CD14-positive monocyte (primary cell): ENCODE results near the gene HP. TPM values are rescaled to one million over a fixed set of nuclear protein-coding genes. Genes with fewer than 3 reads are reported as not detected.
"Not testable (repeated sequence)": the region's sequence is repeated elsewhere in the genome, so short reads cannot be mapped to it uniquely, and the experiment has no call there.

Experiments
- DNase-seq, 3 donors: peaks; one replicate each; pipeline ENCODE4 v3.0.0-alpha.2; 2011 to 2022
- H2AFZ ChIP-seq: 2 replicates; pipeline ENCODE4 v1.6.0; 2012; ENCODE audit warnings: mild to moderate bottlenecking, low read depth, low read length, inconsistent platforms; ENCODE audit not compliant: insufficient read depth, poor library complexity, severe bottlenecking
- H3K27ac ChIP-seq, 2 donors: 1 replicate in 1 of 2; 2 replicates in 1 of 2; pipeline ENCODE4 v1.5.1; 2012 to 2013; ENCODE audit warnings: low read length in 2 of 2, control low read depth in 1 of 2, inconsistent platforms in 1 of 2, low read depth in 1 of 2, mild to moderate bottlenecking in 1 of 2
- H3K27me3 ChIP-seq, 2 donors: one replicate each; pipeline versions ENCODE4 v1.6.0 to v1.6.1; 2011 to 2013; ENCODE audit warnings: low read length in 2 of 2; ENCODE audit not compliant: control insufficient read depth in 2 of 2, insufficient read depth in 2 of 2
- H3K36me3 ChIP-seq, 2 donors: replicated peaks in 1 of 2; 1 replicate in 1 of 2; 2 replicates in 1 of 2; pipeline versions ENCODE4 v1.5.1 to v1.6.1; 2012 to 2013; ENCODE audit warnings: low read length in 2 of 2, control low read depth in 1 of 2, inconsistent platforms in 1 of 2, mild to moderate bottlenecking in 1 of 2; ENCODE audit not compliant: insufficient read depth in 2 of 2, control insufficient read depth in 1 of 2
- H3K4me1 ChIP-seq, 2 donors: 1 replicate in 1 of 2; 2 replicates in 1 of 2; pipeline versions ENCODE4 v1.5.1 to v1.6.1; 2012 to 2013; ENCODE audit warnings: low read length in 2 of 2, control low read depth in 1 of 2, inconsistent platforms in 1 of 2, mild to moderate bottlenecking in 1 of 2, moderate library complexity in 1 of 2; ENCODE audit not compliant: insufficient read depth in 2 of 2, control insufficient read depth in 1 of 2
- H3K4me2 ChIP-seq: replicated peaks from 2 replicates; pipeline ENCODE3; 2012; ENCODE audit warnings: low read length, moderate library complexity, mild to moderate bottlenecking; ENCODE audit not compliant: poor library complexity, severe bottlenecking; ENCODE audit errors: extremely low read depth
- H3K4me3 ChIP-seq, 3 experiments: fragments of 200-600 bp in 1 of 3; sonication (generic) in 1 of 3; replicated peaks in 1 of 3; 1 replicate in 2 of 3; 2 replicates in 1 of 3; pipeline ENCODE4 v1.5.1; 2011 to 2013; ENCODE audit warnings: low read length in 3 of 3, mild to moderate bottlenecking in 3 of 3, control low read depth in 2 of 3, low read depth in 2 of 3, inconsistent platforms in 1 of 3, moderate library complexity in 1 of 3
- H3K79me2 ChIP-seq: 2 replicates; pipeline ENCODE4 v1.6.0; 2012; ENCODE audit warnings: mild to moderate bottlenecking, control low read depth, inconsistent platforms, low read length, moderate library complexity; ENCODE audit not compliant: insufficient read depth
- H3K9ac ChIP-seq: 2 replicates; pipeline ENCODE4 v1.6.0; 2017; ENCODE audit warnings: low read length, mild to moderate bottlenecking; ENCODE audit not compliant: insufficient read depth, poor library complexity, severe bottlenecking
- H3K9me3 ChIP-seq, 2 donors: replicated peaks in 1 of 2; 1 replicate in 1 of 2; 2 replicates in 1 of 2; pipeline versions ENCODE4 v1.5.1 to v1.6.1; 2012 to 2013; ENCODE audit warnings: low read length in 2 of 2, control low read depth in 1 of 2; ENCODE audit not compliant: control insufficient read depth in 1 of 2, insufficient read depth in 1 of 2
- H4K20me1 ChIP-seq: 2 replicates; pipeline ENCODE4 v1.6.0; 2012; ENCODE audit warnings: mild to moderate bottlenecking, low read length, control low read depth, moderate library complexity; ENCODE audit not compliant: insufficient read depth
- H3K27ac Mint-ChIP-seq, 7 donors: one replicate each; pipeline ENCODE4 v1.8.0; 2020; ENCODE audit warnings: mild to moderate bottlenecking in 7 of 7, mixed read lengths in 7 of 7, moderate library complexity in 6 of 7, inconsistent platforms in 2 of 7
- H3K27me3 Mint-ChIP-seq, 3 donors: one replicate each; pipeline ENCODE4 v1.8.0; 2021 to 2022; ENCODE audit warnings: low read depth in 3 of 3, mild to moderate bottlenecking in 3 of 3, mixed read lengths in 3 of 3, moderate library complexity in 3 of 3, inconsistent platforms in 1 of 3
- H3K36me3 Mint-ChIP-seq, 2 donors: one replicate each; pipeline ENCODE4 v1.8.0; 2020; ENCODE audit warnings: mixed read lengths in 2 of 2, inconsistent platforms in 1 of 2, mild to moderate bottlenecking in 1 of 2
- H3K4me1 Mint-ChIP-seq: one replicate; pipeline ENCODE4 v1.8.0; 2020; ENCODE audit warnings: mild to moderate bottlenecking, mixed read lengths
- H3K4me3 Mint-ChIP-seq, 2 donors: one replicate each; pipeline ENCODE4 v1.8.0; 2020; ENCODE audit warnings: mild to moderate bottlenecking in 2 of 2, mixed read lengths in 2 of 2, moderate library complexity in 1 of 2
- H3K9me3 Mint-ChIP-seq, 7 donors: one replicate each; pipeline ENCODE4 v1.8.0; 2020 to 2022; ENCODE audit warnings: mixed read lengths in 7 of 7, mild to moderate bottlenecking in 6 of 7, moderate library complexity in 6 of 7, inconsistent platforms in 2 of 7
- WGBS: methylation state at CpG from one replicate; pipeline ENCODE4 v1.1.5; 2013; ENCODE audit warnings: missing lambda C conversion rate; ENCODE audit not compliant: insufficient coverage; 5-methylcytosine and 5-hydroxymethylcytosine counted together
- intact Hi-C, 2 donors: fragments of 100-400 bp; cut with micrococcal nuclease; formaldehyde crosslinking; loops; one replicate each; pipeline versions ENCODE4 v1.15.0 to v1.15.1; 2023
- polyA plus RNA-seq, 3 donors: library from polyadenylated mRNA; depleted of rRNA in 1 of 3; unstranded in 2 of 3; stranded (reverse) in 1 of 3; fragments of 300-500 nt in 2 of 3; fragments of >200 nt in 1 of 3; fragmentation: Illumina TruSeq in 2 of 3; gene quantifications; 1 replicate in 2 of 3; 2 replicates in 1 of 3; pipeline ENCODE4 v1.2.3, GENCODE V29; 2012 to 2021
- TF ChIP-seq, protein P1 (sequence below): fragments of 200-600 bp; IDR thresholded peaks from one replicate; pipeline ENCODE4 v1.8.0; 2022; ENCODE audit warnings: antibody characterized with exemption, mild to moderate bottlenecking

The HP gene
- polyA plus RNA-seq, 3 donors = 9.3 to 59.4 (median 47.8) TPM

DNA sequence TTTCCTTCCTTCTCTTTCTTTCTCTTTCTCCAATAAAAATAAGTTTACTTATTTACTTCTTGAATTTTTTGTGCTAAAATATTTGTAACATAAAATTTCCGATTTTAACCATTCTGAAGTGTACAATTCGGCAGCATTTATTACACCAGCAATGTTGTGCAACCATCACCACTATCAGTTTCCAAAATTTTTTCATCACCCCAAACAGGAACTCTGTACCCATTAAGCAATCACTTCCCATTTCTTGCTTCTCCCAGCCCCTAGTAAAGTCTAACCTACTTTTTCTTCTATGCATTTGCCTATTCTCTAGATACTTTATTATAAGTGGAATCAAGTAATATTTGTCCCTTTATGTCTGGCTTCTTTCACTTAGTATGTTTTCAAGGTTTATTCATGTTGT is 2.5 kb upstream of the HP start:
- H3K27ac ChIP-seq = peak overlapping the region in 1 of 2 donors; percentile 66
- TF ChIP-seq, protein P1, sequence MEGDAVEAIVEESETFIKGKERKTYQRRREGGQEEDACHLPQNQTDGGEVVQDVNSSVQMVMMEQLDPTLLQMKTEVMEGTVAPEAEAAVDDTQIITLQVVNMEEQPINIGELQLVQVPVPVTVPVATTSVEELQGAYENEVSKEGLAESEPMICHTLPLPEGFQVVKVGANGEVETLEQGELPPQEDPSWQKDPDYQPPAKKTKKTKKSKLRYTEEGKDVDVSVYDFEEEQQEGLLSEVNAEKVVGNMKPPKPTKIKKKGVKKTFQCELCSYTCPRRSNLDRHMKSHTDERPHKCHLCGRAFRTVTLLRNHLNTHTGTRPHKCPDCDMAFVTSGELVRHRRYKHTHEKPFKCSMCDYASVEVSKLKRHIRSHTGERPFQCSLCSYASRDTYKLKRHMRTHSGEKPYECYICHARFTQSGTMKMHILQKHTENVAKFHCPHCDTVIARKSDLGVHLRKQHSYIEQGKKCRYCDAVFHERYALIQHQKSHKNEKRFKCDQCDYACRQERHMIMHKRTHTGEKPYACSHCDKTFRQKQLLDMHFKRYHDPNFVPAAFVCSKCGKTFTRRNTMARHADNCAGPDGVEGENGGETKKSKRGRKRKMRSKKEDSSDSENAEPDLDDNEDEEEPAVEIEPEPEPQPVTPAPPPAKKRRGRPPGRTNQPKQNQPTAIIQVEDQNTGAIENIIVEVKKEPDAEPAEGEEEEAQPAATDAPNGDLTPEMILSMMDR = no peak
- H3K79me2 ChIP-seq = no peaks in the 10 kb centered on the region
- Mint-ChIP-seq H3K27me3 (no peaks in the 10 kb centered on the region), H3K9me3 (peaks cover 9 to 29% (median 20%) of the 10 kb centered on the region in 7 donors), H3K4me3 (peak overlapping the region; percentile 65 to 85), H3K4me1 (peaks cover 64% of the 10 kb centered on the region), H3K27ac (peak overlapping the region; percentile 87 to 95 (median 92)), H3K36me3 (peaks cover 4 to 14% of the 10 kb centered on the region in 2 donors)
- no peaks in the 10 kb centered on the region for H3K27me3 ChIP-seq
- no peaks in the 10 kb centered on the region for H4K20me1 ChIP-seq
- peak overlapping the region; percentile 72 for H3K4me2 ChIP-seq
- WGBS = 0% methylated on average over 1 of the region's 2 CpGs
- H3K4me3 ChIP-seq = peak overlapping the region in 2 of 3 experiments; percentile 19 to 68
- no peaks in the 10 kb centered on the region for H3K36me3 ChIP-seq
- peak overlapping the region; percentile 28 for H3K9ac ChIP-seq
- DNase-seq = peak; percentile 57 to 87 (median 78)
- H3K9me3 ChIP-seq = peaks cover 17 to 20% of the 10 kb centered on the region in 2 donors
- no peak overlapping the region for H2AFZ ChIP-seq
- peaks cover 57 to 67% of the 10 kb centered on the region in 2 donors for H3K4me1 ChIP-seq
- intact Hi-C loops = no loop called here

DNA sequence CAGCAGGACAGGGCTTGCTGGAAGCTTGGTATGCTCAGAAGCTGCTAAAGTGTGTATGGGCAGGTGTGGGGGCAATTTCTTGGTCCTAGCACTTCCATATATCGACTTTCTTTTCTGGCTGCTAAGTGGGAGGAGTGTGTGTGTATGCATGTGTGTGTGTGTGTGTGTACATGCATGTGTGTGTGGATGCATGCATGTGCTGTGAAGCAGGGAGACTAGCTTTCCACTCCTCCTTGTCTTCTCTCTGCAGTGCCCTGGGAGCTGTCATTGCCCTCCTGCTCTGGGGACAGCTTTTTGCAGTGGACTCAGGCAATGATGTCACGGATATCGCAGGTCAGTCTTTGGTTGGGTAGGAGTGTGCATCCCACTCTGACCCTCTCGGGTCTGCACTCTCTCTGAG is 1.6 kb downstream of the HP start:
- Histone ChIP-seq H3K36me3 (peaks cover 9 to 12% of the 10 kb centered on the region in 2 donors), H3K4me2 (no peak overlapping the region), H3K4me1 (peaks cover 46 to 53% of the 10 kb centered on the region in 2 donors), H3K79me2 (no peaks in the 10 kb centered on the region), H3K9me3 (no peaks in the 10 kb centered on the region), H2AFZ (no peak overlapping the region), H3K27me3 (no peaks in the 10 kb centered on the region), H4K20me1 (no peaks in the 10 kb centered on the region), H3K9ac (no peak overlapping the region), H3K4me3 (peak overlapping the region in 1 of 3 experiments; percentile 19), H3K27ac (peak overlapping the region in 1 of 2 donors; percentile 14)
- Mint-ChIP-seq H3K27ac (no peak overlapping the region), H3K4me3 (peak overlapping the region in 1 of 2 donors; percentile 46), H3K4me1 (peaks cover 58% of the 10 kb centered on the region), H3K27me3 (peaks cover 0 to 2% (median 0%) of the 10 kb centered on the region in 3 donors), H3K9me3 (peaks cover 0 to 4% (median 0%) of the 10 kb centered on the region in 7 donors), H3K36me3 (peaks cover 17% of the 10 kb centered on the region in 2 donors)
- TF ChIP-seq, protein P1 = no peak
- no peak for DNase-seq
- 100% methylated on average over 3 of the region's 4 CpGs for WGBS
- intact Hi-C loops = no loop called here

DNA sequence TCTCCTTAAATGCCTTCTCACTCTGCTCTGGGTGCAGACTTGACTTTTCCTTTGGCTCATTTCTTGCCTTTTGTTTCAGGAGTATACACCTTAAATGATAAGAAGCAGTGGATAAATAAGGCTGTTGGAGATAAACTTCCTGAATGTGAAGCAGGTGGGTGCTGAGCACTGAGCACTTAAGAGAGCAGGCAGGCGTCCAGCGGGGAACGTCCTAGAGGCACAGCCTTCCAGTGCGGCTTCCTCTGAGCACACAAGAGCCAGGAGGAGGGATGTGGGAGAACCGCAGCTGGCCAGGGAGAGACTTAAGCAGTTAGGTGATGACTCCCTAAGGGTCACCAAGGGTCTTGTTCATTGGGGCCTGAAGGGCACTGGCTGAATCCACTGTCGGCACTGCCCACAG is 3.0 kb downstream of the HP start:
- H3K27ac ChIP-seq, H3K27me3 Mint-ChIP-seq, H3K27me3 ChIP-seq, H4K20me1 ChIP-seq, H3K4me3 Mint-ChIP-seq, H3K4me3 ChIP-seq, H2AFZ ChIP-seq, intact Hi-C loops, H3K4me2 ChIP-seq, DNase-seq, H3K9me3 ChIP-seq, H3K9ac ChIP-seq, H3K9me3 Mint-ChIP-seq, H3K79me2 ChIP-seq: not testable (repeated sequence)
- peaks cover 19 to 20% of the 10 kb centered on the region in 2 donors for H3K36me3 Mint-ChIP-seq
- no CpG with 5 or more reads among the region's 6 CpGs for WGBS
- H3K4me1 Mint-ChIP-seq = peaks cover 48% of the 10 kb centered on the region
- peak overlapping the region in 1 of 7 donors; percentile 40 for H3K27ac Mint-ChIP-seq
- H3K4me1 ChIP-seq = peaks cover 37 to 39% of the 10 kb centered on the region in 2 donors
- H3K36me3 ChIP-seq = peaks cover 9 to 13% of the 10 kb centered on the region in 2 donors
